T-helper 1 cell treated with Interleukin-12 subunit alpha and Interleukin-12 subunit beta and Interleukin-4 antibody, amounts not matched to agents 30 μg/mL and 1 μg/mL, for 36 hours (primary cell): Measurements from ENCODE around the gene PPFIA1.
"Not testable (repeated sequence)": the region's sequence is repeated elsewhere in the genome, so short reads cannot be mapped to it uniquely, and the experiment has no call there.

Experiments
- H3K27ac Mint-ChIP-seq: one replicate; pipeline ENCODE4 v1.8.0; 2021; ENCODE audit warnings: mild to moderate bottlenecking, mixed read lengths
- H3K27me3 Mint-ChIP-seq: one replicate; pipeline ENCODE4 v1.8.0; 2021; ENCODE audit warnings: low read depth, mixed read lengths
- H3K36me3 Mint-ChIP-seq: one replicate; pipeline ENCODE4 v1.8.0; 2021; ENCODE audit warnings: low read depth, mixed read lengths
- H3K4me1 Mint-ChIP-seq: one replicate; pipeline ENCODE4 v1.8.0; 2021; ENCODE audit warnings: low read depth, mixed read lengths
- H3K4me3 Mint-ChIP-seq: one replicate; pipeline ENCODE4 v1.8.0; 2021; ENCODE audit warnings: mild to moderate bottlenecking, moderate library complexity, mixed read lengths
- H3K9me3 Mint-ChIP-seq: one replicate; pipeline ENCODE4 v1.8.0; 2021; ENCODE audit warnings: mixed read lengths

Gene PPFIA1

DNA sequence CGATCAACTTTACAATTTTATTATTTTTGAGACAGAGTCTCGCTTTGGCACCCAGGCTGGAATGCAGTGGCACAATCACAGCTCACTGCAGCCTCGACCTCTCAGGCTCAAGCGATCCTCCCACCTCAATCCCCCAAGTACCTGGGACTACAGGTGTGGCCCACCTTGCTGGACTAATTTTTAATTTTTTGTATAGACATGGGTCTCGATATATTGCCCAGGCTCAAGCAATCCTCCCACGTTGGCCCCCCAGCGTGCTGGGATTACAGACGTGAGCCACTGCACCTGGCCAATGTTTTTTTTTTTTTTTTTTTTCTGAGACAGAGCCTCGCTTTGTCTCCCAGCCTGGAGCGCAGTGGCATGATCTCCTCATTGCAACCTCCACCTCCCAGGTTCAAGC, 2.0 kb upstream of the PPFIA1 start:
- Mint-ChIP-seq H3K36me3 (peaks cover 5% of the 10 kb centered on the region), H3K4me3 (no peak overlapping the region), H3K27me3 (peaks cover 33% of the 10 kb centered on the region), H3K9me3 (no peaks in the 10 kb centered on the region), H3K27ac (no peak overlapping the region), H3K4me1 (peaks cover 11% of the 10 kb centered on the region)

DNA sequence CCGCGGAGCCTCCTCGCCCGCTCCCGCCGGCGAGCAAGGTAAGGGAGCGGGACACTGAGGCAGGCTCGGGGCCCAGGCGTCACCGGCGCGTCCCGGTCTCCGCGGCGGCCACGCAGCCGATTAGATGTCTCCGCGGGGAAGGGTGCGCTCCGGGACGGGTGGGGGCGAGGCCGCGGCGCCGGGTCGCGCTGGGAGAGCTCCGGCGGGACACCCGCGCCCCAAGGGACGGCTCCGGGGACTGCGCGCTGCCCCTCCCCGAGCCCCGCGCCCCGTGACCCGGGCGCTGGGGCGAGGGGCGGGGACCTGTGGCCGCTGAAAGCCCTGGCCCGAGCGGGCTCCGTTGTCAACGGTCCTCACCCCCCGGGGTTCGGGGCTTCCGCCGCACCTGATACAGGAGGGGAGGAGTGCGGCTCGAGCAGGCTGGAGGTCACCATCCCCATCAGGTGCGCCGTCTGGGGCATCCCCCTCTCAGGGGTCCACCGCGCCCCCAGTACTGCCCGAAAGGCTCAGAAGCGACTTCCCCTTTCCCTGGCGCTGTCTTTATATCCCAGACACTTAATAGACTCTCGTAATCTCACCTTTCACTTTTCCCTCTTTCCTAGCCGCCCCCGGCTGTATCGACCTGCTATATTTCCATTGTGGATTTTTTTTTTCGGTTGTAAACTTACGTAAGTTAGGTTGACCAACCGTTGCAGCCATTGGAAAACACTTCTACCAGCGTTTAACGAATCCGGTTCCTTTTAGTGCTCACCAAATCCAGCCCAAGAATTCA, 573 bp downstream of the PPFIA1 start:
- peaks cover 19% of the 10 kb centered on the region for H3K36me3 Mint-ChIP-seq
- H3K4me1 Mint-ChIP-seq = peaks cover 24% of the 10 kb centered on the region
- peak overlapping the region; percentile 90 for H3K4me3 Mint-ChIP-seq
- H3K27ac Mint-ChIP-seq = peak overlapping the region; percentile 85
- no peaks in the 10 kb centered on the region for H3K9me3 Mint-ChIP-seq
- peaks cover 20% of the 10 kb centered on the region for H3K27me3 Mint-ChIP-seq

DNA sequence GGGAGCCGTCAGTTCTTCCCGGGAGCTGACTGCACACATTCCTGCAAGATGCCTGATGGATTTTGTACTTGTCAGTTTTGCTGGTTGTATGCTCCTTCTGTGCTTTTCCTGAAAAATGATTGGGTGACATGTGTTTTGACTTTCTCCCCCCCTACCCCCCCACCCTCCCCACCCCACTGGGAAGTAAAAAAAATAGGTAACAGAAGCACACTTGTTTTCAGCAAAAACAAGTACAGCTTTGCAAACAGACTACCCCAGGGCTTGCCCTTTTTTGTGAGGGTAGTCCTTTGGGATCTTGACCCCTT, 1.1 kb downstream of the PPFIA1 start:
- peaks cover 26% of the 10 kb centered on the region for H3K4me1 Mint-ChIP-seq
- H3K27me3 Mint-ChIP-seq = peaks cover 20% of the 10 kb centered on the region
- H3K27ac Mint-ChIP-seq = peak overlapping the region; percentile 85
- H3K9me3 Mint-ChIP-seq = no peaks in the 10 kb centered on the region
- peak overlapping the region; percentile 90 for H3K4me3 Mint-ChIP-seq
- peaks cover 22% of the 10 kb centered on the region for H3K36me3 Mint-ChIP-seq

DNA sequence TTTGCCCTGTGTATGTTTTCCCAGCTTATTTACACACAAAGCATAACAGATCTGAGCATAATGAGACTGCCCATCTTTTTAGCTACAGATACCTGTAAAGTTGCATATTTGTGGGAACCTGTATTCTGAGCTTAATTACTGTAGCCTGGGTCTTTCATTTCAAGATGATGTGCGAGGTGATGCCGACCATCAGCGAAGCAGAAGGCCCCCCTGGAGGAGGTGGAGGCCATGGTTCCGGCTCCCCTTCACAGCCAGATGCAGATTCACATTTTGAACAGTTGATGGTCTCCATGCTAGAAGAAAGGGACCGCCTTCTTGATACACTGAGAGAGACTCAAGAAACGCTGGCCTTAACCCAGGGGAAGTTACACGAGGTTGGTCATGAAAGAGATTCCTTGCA, 1.5 kb downstream of the PPFIA1 start:
- peaks cover 26% of the 10 kb centered on the region for H3K4me1 Mint-ChIP-seq

DNA sequence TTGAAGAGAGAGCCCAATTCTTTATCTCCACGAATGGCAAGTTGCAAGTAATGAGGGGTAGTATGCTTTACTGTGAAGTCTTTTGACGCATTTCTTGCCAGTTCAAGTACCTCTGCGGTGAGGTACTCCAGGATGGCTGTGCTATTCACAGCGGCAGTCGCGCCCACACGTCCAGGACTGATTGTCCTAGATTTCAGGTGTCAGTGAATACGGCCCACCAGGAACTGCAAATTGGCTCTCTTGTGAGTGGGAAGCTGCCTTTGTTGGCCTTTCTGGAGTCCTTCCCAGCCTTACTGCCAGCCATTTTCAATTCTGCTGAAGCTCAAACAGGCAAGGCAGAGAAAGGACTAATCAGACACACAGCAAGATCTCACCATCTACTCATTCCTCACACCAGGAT, 8.5 kb downstream of the PPFIA1 start:
- Mint-ChIP-seq H3K9me3 (no peaks in the 10 kb centered on the region), H3K4me1 (peaks cover 18% of the 10 kb centered on the region), H3K27ac (no peak overlapping the region), H3K36me3 (peaks cover 40% of the 10 kb centered on the region), H3K27me3 (no peaks in the 10 kb centered on the region), H3K4me3 (no peak overlapping the region)

More for the DNA sequence above, 1.5 kb downstream of the PPFIA1 start:
- Mint-ChIP-seq H3K27ac (no peak overlapping the region), H3K9me3 (no peaks in the 10 kb centered on the region), H3K4me3 (peak overlapping the region; percentile 82), H3K36me3 (peaks cover 22% of the 10 kb centered on the region), H3K27me3 (peaks cover 20% of the 10 kb centered on the region)

DNA sequence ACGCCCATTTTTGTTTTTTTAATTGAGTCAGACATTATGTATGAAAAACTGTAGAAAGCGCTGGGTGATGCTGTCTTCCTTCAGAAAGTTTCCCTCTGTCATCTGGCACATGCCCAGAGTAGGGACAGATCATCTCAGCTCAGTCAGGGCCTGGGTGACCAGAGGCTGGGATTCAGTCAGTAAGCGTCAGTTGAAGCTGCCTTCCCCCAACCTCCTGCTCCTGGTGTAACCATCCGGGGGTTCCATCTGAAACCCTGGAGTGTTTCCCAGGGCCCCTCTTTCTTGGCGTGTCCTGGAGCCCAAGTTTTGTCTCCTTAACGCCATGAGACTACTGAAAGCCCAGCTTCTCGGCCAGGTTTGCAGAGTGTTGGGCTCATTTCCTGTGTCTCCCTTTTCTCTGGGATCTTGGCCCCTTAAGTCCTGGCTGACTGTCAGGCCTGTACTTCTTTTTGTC, 10.7 kb downstream of the PPFIA1 start:
- Mint-ChIP-seq H3K27ac (no peak overlapping the region), H3K36me3 (peaks cover 29% of the 10 kb centered on the region), H3K9me3 (no peaks in the 10 kb centered on the region), H3K4me1 (peaks cover 4% of the 10 kb centered on the region), H3K4me3 (no peak overlapping the region), H3K27me3 (no peaks in the 10 kb centered on the region)

DNA sequence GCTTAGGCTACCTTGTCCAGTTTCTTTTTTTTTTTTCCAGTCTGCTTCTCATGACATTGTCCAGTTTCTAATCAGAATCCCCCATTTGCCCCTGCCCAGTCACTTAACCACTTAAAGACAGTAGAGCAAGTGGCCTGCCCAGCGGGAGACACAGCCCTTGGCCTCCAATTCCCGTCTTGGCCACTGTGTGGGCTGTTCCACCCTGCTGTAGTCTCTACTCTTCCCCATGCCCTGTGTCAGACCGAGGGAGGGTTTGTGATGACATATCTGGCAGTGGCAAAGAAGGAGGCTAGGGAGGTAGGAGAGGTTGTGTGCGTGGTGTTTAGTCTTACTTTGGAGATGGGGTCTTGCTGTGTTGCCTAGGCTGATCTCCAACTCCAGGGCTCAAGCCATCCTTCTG, 11.5 kb downstream of the PPFIA1 start:
- Mint-ChIP-seq H3K9me3 (no peaks in the 10 kb centered on the region), H3K36me3 (peaks cover 33% of the 10 kb centered on the region), H3K4me3 (no peak overlapping the region), H3K4me1 (peaks cover 3% of the 10 kb centered on the region), H3K27me3 (no peaks in the 10 kb centered on the region), H3K27ac (no peak overlapping the region)

DNA sequence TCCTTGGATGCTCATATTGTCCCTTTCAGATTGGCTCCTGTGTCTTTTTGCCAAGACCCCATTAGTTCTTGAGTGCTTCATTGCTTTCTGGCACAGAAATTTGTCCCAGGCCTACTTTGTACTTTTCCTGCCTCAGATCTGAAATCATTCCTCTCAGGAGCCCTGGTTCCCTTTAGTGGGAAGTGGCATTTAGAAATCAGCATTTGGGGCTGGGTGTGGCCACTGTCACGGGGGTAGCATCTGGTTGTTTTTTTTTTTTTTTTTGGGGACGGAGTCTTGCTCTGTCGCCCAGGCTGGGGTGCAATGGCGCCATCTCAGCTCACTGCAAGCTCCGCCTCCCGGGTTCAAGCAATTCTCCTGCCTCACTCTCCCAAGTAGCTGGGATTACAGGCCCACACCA, 18.2 kb downstream of the PPFIA1 start:
- Mint-ChIP-seq H3K4me3 (no peak overlapping the region), H3K4me1 (no peaks in the 10 kb centered on the region), H3K9me3 (no peaks in the 10 kb centered on the region), H3K27ac (no peak overlapping the region), H3K27me3 (no peaks in the 10 kb centered on the region), H3K36me3 (peaks cover 22% of the 10 kb centered on the region)

DNA sequence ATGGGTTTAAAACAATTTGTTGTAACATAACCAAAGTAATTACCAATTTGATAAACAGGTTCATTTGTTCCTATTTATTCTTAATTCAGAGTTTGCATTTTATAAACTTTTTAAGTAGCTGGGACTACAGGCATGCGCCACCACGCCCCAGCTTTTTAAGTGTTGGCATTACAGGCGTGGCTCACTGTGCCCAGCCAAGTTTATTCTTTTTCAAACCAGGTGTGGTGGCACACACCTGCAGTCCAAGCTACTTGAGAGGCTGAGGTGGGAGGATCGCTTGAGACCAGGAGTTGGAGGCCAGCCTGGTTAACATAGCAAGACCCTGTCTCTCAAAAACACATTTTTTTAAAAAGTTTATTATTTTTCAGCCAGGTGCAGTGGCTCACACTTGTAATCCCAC, 19.1 kb downstream of the PPFIA1 start:
- Mint-ChIP-seq H3K27ac (no peak overlapping the region), H3K27me3 (no peaks in the 10 kb centered on the region), H3K36me3 (peaks cover 24% of the 10 kb centered on the region), H3K4me1 (no peaks in the 10 kb centered on the region), H3K9me3 (no peaks in the 10 kb centered on the region), H3K4me3 (no peak overlapping the region)

DNA sequence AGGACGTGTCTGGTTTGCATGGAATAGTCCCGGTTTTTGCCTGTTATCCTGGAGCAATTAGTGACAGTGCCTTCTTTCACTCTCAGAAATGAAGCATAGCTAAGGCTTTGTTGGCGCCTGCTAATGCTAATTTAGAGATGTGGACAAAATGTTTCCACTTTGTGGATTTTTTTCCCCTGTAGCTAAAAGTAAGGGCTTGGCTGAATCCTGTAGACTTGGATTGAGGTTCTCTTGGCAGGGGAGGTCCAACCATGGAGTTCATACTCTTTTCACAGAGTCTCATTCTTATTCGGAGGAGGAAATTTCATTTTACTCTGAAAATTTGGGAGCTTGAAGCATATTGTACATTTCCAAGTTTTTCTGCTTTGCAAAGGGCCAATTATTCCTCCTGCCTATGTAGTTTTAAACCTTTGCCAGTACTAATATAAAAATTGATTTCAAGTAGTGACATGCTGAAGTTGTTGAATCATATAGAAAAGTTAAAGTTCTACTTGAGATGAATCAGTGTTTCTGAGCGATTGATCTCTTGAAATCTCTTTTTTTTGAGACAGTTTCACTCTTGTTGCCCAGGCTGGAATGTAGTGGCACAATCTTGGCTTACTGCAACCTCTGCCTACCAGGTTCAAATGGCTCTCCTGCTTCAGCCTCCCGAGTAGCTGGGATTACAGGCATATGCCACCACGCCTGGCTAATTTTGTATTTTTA, 20.0 kb downstream of the PPFIA1 start:
- Mint-ChIP-seq H3K27ac (no peak overlapping the region), H3K36me3 (peaks cover 22% of the 10 kb centered on the region)

DNA sequence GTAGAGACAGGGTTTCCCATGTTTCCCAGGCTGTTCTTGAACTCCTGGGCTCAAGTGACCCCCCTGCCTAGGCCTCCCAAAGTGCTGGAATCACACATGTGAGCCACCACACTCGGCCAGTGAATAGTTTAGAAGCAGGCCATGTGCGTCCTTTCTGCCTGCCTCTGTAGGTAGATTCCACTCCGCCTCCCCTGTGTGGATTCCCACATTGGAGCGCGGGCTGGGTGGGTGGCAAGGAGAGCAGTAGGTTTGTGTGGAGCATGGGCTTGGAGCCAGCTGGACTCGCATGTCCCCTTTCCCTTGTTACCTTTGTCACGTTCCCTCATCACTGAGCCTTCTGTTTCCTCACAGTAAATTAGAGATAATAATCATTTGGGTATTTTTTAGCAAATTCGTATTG, 21.7 kb downstream of the PPFIA1 start:
- H3K4me3 Mint-ChIP-seq = no peak overlapping the region
- H3K27ac Mint-ChIP-seq = no peak overlapping the region
- no peaks in the 10 kb centered on the region for H3K4me1 Mint-ChIP-seq
- no peaks in the 10 kb centered on the region for H3K27me3 Mint-ChIP-seq
- H3K9me3 Mint-ChIP-seq = no peaks in the 10 kb centered on the region
- H3K36me3 Mint-ChIP-seq = peaks cover 20% of the 10 kb centered on the region

More for the DNA sequence above, 20.0 kb downstream of the PPFIA1 start:
- Mint-ChIP-seq H3K4me3 (no peak overlapping the region), H3K4me1 (no peaks in the 10 kb centered on the region), H3K9me3 (no peaks in the 10 kb centered on the region), H3K27me3 (no peaks in the 10 kb centered on the region)

DNA sequence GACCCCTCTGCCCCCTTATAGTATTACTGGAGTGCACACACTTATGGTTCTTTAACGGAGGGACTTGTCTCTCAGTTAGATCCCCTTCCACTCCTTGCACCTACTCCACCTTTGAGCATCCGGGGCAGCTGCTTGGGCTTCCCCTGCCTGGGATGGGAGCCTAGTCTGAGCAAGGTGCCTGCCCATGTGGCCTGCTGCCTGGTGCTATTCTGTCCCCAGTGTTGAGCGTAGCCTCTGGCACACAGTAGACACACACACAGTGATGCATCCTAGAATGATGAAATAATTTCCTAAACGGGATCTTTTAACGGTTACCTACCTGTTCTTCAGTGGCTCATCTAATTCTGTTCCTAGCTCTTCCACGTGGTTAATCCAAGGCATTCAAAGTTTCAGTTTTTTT, 22.4 kb downstream of the PPFIA1 start:
- H3K4me3 Mint-ChIP-seq = no peak overlapping the region
- H3K27ac Mint-ChIP-seq = no peak overlapping the region
- peaks cover 24% of the 10 kb centered on the region for H3K36me3 Mint-ChIP-seq
- H3K4me1 Mint-ChIP-seq = no peaks in the 10 kb centered on the region
- no peaks in the 10 kb centered on the region for H3K9me3 Mint-ChIP-seq
- no peaks in the 10 kb centered on the region for H3K27me3 Mint-ChIP-seq

DNA sequence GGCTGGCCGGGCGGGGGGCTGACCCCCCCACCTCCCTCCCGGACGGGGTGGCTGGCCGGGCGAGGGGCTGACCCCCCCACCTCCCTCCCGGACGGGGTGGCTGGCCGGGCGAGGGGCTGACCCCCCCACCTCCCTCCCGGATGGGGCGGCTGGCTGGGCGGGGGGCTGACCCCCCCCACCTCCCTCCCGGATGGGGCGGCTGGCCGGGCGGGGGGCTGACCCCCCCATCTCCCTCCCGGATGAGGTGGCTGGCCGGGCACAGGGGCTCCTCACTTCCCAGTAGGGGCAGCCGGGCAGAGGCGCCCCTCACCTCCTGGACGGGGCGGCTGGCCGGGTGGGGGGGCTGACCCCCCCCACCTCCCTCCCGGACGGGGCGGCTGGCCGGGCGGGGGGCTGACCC, 24.7 kb downstream of the PPFIA1 start:
- peaks cover 24% of the 10 kb centered on the region for H3K36me3 Mint-ChIP-seq
- not testable (repeated sequence) for H3K27ac Mint-ChIP-seq, H3K27me3 Mint-ChIP-seq, H3K9me3 Mint-ChIP-seq, H3K4me3 Mint-ChIP-seq, H3K4me1 Mint-ChIP-seq

DNA sequence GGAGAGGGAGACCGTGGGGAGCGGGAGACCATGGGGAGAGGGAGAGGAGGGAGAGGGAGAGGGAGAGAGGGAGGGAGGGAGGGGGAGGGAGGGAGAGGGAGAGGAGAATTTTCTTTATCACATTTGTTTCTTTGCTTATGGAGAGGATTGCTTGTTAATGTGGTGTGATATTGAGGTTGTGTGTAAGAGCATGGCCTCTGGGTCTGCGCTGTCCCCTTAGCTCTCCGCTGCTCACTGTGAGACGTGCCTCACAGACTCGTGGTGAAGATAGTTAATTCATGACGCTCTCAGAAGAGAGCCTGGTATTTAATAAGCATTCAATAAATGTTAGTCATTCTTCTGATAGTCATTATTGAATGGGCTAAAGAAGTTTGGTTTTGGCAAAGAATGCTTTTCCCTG, 26.2 kb downstream of the PPFIA1 start:
- no peaks in the 10 kb centered on the region for H3K4me1 Mint-ChIP-seq
- no peak overlapping the region for H3K27ac Mint-ChIP-seq
- H3K36me3 Mint-ChIP-seq = peaks cover 23% of the 10 kb centered on the region
- H3K4me3 Mint-ChIP-seq = no peak overlapping the region
- no peaks in the 10 kb centered on the region for H3K27me3 Mint-ChIP-seq
- H3K9me3 Mint-ChIP-seq = no peaks in the 10 kb centered on the region

DNA sequence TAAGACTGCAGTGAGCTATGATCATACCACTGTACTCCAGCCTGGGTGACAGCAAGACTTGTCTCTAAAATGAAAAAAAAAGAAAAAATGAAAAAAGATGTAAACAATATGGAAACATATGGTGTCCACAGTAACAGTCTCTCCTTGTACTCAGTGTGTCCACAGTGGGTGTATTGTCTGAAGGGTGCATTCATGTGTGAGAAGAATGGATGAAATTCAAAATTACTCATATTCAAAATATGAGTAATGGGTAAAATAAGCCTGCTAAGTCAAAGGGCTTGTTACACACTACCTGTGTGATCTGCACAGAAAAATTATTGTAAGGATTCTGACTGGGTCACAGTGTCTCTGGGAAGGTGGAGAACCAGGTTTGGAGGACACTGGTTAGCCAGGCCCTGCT, 26.9 kb downstream of the PPFIA1 start:
- Mint-ChIP-seq H3K4me3 (no peak overlapping the region), H3K4me1 (no peaks in the 10 kb centered on the region), H3K27me3 (no peaks in the 10 kb centered on the region), H3K27ac (no peak overlapping the region), H3K36me3 (peaks cover 23% of the 10 kb centered on the region), H3K9me3 (no peaks in the 10 kb centered on the region)
